Bronchial epithelial cell (primary cell): ENCODE data around the gene MRC2. TPM values are rescaled to one million over a fixed set of nuclear protein-coding genes. Genes with fewer than 3 reads are reported as not detected.
A peak's percentile ranks its signal among the peaks of the same experiment; 100 is the strongest.

ENCODE experiments used
- DNase-seq: peaks from one replicate; pipeline ENCODE4 v3.0.0-alpha.2; 2010; ENCODE audit warnings: low read depth
- FAIRE-seq: peaks from 2 replicates; lab custom pipeline; 2011; peaks lifted over from hg19 to GRCh38; lab: Jason Lieb, UNC
- H3K27me3 ChIP-seq: 2 replicates; pipeline ENCODE4 v1.5.1; 2011; ENCODE audit warnings: low read length; ENCODE audit not compliant: control insufficient read depth, insufficient read depth
- H3K36me3 ChIP-seq: 2 replicates; pipeline ENCODE4 v1.5.1; 2011; ENCODE audit warnings: low read length; ENCODE audit not compliant: control insufficient read depth, insufficient read depth
- H3K4me3 ChIP-seq: 2 replicates; pipeline ENCODE4 v1.5.1; 2011; ENCODE audit warnings: mild to moderate bottlenecking, low read depth, low read length, control low read depth
- total RNA-seq: library from RNA; depleted of rRNA; stranded (reverse); fragments of >200 nt; gene quantifications from 2 replicates; pipeline ENCODE4 v1.2.1, GENCODE V29; 2014
- TF ChIP-seq, protein P1 (sequence below): IDR thresholded peaks from 2 replicates; pipeline ENCODE4 v1.5.1; 2011; ENCODE audit warnings: mild to moderate bottlenecking, moderate library complexity, low read length, control low read depth, inconsistent platforms; ENCODE audit not compliant: insufficient read depth, severe bottlenecking

The MRC2 gene
- total RNA-seq, 1 donor from 2014 or later = 9.2 TPM

- TF ChIP-seq, protein P1, sequence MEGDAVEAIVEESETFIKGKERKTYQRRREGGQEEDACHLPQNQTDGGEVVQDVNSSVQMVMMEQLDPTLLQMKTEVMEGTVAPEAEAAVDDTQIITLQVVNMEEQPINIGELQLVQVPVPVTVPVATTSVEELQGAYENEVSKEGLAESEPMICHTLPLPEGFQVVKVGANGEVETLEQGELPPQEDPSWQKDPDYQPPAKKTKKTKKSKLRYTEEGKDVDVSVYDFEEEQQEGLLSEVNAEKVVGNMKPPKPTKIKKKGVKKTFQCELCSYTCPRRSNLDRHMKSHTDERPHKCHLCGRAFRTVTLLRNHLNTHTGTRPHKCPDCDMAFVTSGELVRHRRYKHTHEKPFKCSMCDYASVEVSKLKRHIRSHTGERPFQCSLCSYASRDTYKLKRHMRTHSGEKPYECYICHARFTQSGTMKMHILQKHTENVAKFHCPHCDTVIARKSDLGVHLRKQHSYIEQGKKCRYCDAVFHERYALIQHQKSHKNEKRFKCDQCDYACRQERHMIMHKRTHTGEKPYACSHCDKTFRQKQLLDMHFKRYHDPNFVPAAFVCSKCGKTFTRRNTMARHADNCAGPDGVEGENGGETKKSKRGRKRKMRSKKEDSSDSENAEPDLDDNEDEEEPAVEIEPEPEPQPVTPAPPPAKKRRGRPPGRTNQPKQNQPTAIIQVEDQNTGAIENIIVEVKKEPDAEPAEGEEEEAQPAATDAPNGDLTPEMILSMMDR = peak; percentile 89
- Histone ChIP-seq H3K27me3 (no peaks in the 10 kb centered on the region), H3K36me3 (no peaks in the 10 kb centered on the region), H3K4me3 (peak overlapping the region; percentile 44)
- DNase-seq (peak; percentile 22), FAIRE-seq (no peak)
These were observed 76.4 kb downstream of the MRC2 start for GRCh38 chr17:62703776-62704380.

GRCh38 chr17:62704381-62704971, 77.0 kb downstream of the MRC2 start:
- Histone ChIP-seq H3K36me3 (no peaks in the 10 kb centered on the region), H3K27me3 (no peaks in the 10 kb centered on the region), H3K4me3 (peak overlapping the region; percentile 44)
- TF ChIP-seq, protein P1 = no peak
- peak; percentile 82 for DNase-seq
- no peak for FAIRE-seq

GRCh38 chr17:62705156-62705777, 77.8 kb downstream of the MRC2 start:
- H3K36me3 ChIP-seq = no peaks in the 10 kb centered on the region
- DNase-seq (no peak), FAIRE-seq (no peak)
- H3K4me3 ChIP-seq = peak overlapping the region; percentile 44
- H3K27me3 ChIP-seq = no peaks in the 10 kb centered on the region
- TF ChIP-seq, protein P1 = no peak

DNA sequence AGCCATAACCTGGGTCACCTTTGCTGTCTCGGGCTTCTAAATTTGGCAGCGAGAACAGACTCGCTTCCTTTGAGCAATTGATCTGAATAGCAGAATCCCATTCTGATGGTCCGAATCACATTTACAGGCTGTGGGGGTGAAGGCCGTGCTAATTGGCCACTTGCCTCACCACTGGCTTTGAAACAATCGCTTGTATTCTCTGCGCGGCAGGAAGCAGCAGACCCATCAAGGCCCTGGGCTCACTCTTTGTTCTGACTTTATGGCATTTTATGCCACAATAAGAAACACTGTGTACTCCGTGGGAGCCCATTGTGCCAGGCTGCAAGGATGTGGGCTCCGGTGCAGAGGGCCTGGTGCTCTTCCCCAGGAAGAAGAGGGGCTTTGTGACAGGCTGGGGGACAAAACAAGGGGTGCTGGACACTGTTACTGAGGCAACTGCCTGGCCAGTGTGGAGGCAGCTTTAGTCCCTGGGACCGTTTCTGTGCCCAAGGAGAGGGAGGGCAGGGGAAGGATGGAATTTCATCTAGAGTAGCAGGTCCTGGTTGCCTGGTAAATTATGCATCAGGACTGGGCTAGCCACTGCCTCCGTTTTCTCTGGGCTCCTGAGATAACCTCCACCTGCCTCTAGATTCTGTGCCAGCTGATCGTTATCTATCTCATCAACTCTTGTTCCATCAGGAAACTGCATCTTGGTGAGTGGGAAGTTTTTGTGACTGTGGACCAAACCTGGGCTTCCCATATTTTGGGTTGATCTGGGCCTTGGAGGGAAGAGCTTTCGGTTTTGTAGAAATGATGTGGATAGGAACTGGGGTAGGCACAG, 78.5 kb downstream of the MRC2 start:
- H3K36me3 ChIP-seq = no peaks in the 10 kb centered on the region
- FAIRE-seq (no peak), DNase-seq (no peak)
- TF ChIP-seq, protein P1 = no peak
- no peaks in the 10 kb centered on the region for H3K27me3 ChIP-seq
- peak overlapping the region; percentile 9 for H3K4me3 ChIP-seq

DNA sequence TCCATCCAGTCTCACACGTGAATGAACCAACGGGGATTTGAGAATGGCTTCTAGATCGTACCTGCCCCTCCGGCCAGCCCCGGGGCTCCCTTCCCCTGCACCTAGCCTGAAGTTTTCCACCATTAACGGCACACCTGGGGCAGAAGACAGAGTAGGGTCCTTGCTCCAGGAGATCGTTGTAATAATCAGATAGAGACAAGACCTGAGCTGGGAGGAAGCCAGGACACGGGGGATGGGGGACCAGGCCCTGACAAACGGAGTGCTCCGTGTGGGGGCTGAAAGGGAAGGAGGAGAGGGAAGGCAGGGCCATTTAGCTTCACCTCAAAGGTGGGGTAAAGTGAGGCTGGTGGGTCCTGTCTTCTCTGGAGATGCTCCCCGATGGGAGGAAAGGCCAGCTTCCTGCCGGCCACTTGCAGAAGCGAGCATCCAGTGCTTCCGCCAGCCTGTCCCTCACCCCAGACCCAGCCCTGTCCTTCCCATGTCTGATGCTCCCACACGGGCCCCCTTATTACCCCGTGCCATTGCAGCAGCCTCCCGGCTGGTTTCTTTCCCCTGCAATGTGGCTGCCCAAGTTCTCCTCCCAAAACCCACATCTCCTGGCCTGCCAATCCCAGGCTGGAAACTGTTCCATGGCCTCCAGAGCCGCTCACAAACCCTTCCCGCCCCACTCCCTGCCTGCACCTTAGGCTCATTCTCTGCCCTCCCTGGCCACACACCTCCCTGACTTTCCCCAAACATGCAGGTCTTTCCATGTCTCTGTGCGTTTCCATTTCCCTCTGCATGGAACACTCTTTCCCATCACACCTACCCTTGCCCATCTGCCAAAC, 79.3 kb downstream of the MRC2 start:
- Histone ChIP-seq H3K4me3 (no peak overlapping the region), H3K27me3 (no peaks in the 10 kb centered on the region), H3K36me3 (no peaks in the 10 kb centered on the region)
- TF ChIP-seq, protein P1 = no peak
- no peak for FAIRE-seq
- DNase-seq = no peak
